Naive thymus-derived CD8-positive, alpha-beta T cell (primary cell): ENCODE measurements around the gene MRPL32. TPM values are rescaled to one million over a fixed set of nuclear protein-coding genes. Genes with fewer than 3 reads are reported as not detected.

Experiments
- ATAC-seq, 2 donors: fragments of 150-1000 bp; cut with Tn5 transposase in 1 of 2; sonication (Bioruptor Pico), chemical (Tn5 transposase) in 1 of 2; 1 replicate in 1 of 2; 2 replicates in 1 of 2; pipeline ENCODE4 v1.10.0; 2021; ENCODE audit warnings: mild to moderate bottlenecking in 2 of 2, moderate library complexity in 2 of 2
- POLR2A ChIA-PET: fragments of 350-600 bp; sonication (Branson Sonifier 250); formaldehyde crosslinking; loops from one replicate; lab custom pipeline; 2021; ENCODE audit warnings: antibody characterized with exemption; lab: Charles Lee
- DNase-seq, 10 donors: peaks; one replicate each; pipeline versions ENCODE4 v3.0.0 to v3.0.0-alpha.2; 2020 to 2022
- H3K27ac Mint-ChIP-seq, 10 donors: one replicate each; pipeline ENCODE4 v1.8.0; 2020 to 2022; ENCODE audit warnings: mild to moderate bottlenecking in 10 of 10, mixed read lengths in 10 of 10, moderate library complexity in 4 of 10, inconsistent platforms in 1 of 10
- H3K27me3 Mint-ChIP-seq, 5 donors: one replicate each; pipeline ENCODE4 v1.8.0; 2021 to 2022; ENCODE audit warnings: mixed read lengths in 5 of 5
- H3K36me3 Mint-ChIP-seq, 3 donors: one replicate each; pipeline ENCODE4 v1.8.0; 2020 to 2022; ENCODE audit warnings: mixed read lengths in 3 of 3, mild to moderate bottlenecking in 2 of 3, inconsistent platforms in 1 of 3
- H3K4me1 Mint-ChIP-seq, 4 donors: one replicate each; pipeline ENCODE4 v1.8.0; 2021 to 2022; ENCODE audit warnings: mixed read lengths in 4 of 4
- H3K4me3 Mint-ChIP-seq, 10 donors: one replicate each; pipeline ENCODE4 v1.8.0; 2020 to 2022; ENCODE audit warnings: mild to moderate bottlenecking in 10 of 10, mixed read lengths in 10 of 10, moderate library complexity in 6 of 10, inconsistent platforms in 1 of 10
- H3K9me3 Mint-ChIP-seq, 9 donors: one replicate each; pipeline ENCODE4 v1.8.0; 2020 to 2022; ENCODE audit warnings: mixed read lengths in 9 of 9, mild to moderate bottlenecking in 3 of 9, inconsistent platforms in 1 of 9, moderate library complexity in 1 of 9
- polyA plus RNA-seq, 3 donors: library from polyadenylated mRNA; unstranded; fragments of 300-500 nt; fragmentation: Illumina TruSeq; gene quantifications; one replicate each; pipeline ENCODE4 v1.2.3, GENCODE V29; 2021
- total RNA-seq, 8 experiments: library from RNA in 2 of 8; stranded (reverse) in 2 of 8; gene quantifications; one replicate each; pipeline ENCODE4 v1.2.3 and lab custom pipeline; 2021 to 2026

MRPL32 gene
- total and polyA plus RNA-seq, 5 experiments from 2014 or later, result 27.6 to 59.2 (median 43.5) TPM

DNA sequence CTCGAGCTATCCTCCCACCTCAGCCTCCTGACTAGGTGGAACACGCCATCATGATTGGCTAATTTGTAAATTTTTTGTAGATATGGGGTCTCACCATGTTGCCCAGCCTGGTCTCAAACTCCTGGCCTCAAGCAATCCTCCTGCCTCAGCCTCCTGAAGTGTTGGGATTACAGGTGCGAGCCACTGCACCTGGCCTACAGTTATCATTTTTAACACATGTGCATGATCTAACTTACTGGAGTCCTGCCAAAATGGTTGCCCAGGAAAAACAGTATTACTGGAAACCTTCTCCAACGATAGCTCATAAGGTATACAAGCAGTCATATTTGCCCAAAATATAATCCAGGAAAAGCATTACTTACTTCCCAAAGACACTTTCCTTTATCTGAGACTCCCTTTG lies 20.2 kb downstream of the MRPL32 start:
- Mint-ChIP-seq H3K36me3 (peaks cover 0 to 15% (median 8%) of the 10 kb centered on the region in 3 donors), H3K4me3 (no peak overlapping the region), H3K9me3 (peaks cover 0 to 23% (median 9%) of the 10 kb centered on the region in 9 donors), H3K4me1 (no peaks in the 10 kb centered on the region), H3K27ac (no peak overlapping the region), H3K27me3 (peaks cover 0 to 3% (median 0%) of the 10 kb centered on the region in 5 donors)
- ATAC-seq (no peak), DNase-seq (no peak)
- POLR2A ChIA-PET, result no interaction called here

DNA sequence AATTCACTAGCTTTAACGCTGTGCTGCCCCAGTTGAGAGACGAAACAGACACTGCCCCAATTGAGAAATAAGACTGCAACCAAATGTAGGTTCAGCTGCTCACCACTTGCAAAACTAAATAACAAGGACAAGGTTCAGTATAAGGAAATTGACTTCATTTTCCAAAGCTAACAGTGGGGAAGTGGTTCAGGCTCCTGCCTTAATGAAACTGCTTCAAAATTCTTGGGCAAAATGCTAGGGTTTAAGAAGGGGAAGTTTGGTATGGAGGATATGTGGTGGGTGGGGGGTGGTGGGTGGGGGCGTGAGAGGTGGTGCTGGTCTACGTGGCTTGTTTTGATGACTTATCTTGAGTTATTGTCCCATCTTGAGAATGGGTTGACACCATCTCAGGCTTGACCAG lies 21.8 kb downstream of the MRPL32 start:
- Mint-ChIP-seq H3K4me1 (no peaks in the 10 kb centered on the region), H3K27me3 (peaks cover 0 to 5% (median 0%) of the 10 kb centered on the region in 5 donors), H3K9me3 (peaks cover 0 to 24% (median 9%) of the 10 kb centered on the region in 9 donors), H3K4me3 (no peak overlapping the region), H3K27ac (no peak overlapping the region), H3K36me3 (peaks cover 0 to 15% (median 8%) of the 10 kb centered on the region in 3 donors)
- POLR2A ChIA-PET, result no interaction called here
- DNase-seq (no peak), ATAC-seq (no peak)

DNA sequence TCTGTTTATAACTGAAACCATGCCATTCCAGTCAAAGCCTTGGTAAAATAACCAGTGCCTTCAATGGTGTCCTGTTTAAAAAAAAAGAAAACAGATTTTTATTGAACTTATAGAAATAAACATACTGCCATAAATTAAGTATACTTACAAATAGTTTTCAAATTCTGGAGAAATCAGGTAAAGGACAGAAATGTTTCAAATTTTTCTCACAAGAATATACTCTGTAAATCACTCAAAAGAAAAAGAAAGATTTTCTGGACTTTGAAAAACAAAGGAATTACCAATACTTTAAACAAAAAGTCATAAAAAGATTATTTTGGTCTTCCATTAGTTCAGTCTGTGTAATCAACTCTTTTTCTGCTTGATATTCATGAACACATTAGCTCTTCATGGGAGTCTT lies 23.9 kb downstream of the MRPL32 start:
- Mint-ChIP-seq H3K4me1 (no peaks in the 10 kb centered on the region), H3K9me3 (peaks cover 0 to 24% (median 9%) of the 10 kb centered on the region in 9 donors), H3K4me3 (no peak overlapping the region), H3K27ac (no peak overlapping the region), H3K36me3 (peaks cover 0 to 15% (median 8%) of the 10 kb centered on the region in 3 donors), H3K27me3 (peaks cover 0 to 12% (median 6%) of the 10 kb centered on the region in 5 donors)
- POLR2A ChIA-PET, result no interaction called here
- DNase-seq (no peak), ATAC-seq (no peak)

DNA sequence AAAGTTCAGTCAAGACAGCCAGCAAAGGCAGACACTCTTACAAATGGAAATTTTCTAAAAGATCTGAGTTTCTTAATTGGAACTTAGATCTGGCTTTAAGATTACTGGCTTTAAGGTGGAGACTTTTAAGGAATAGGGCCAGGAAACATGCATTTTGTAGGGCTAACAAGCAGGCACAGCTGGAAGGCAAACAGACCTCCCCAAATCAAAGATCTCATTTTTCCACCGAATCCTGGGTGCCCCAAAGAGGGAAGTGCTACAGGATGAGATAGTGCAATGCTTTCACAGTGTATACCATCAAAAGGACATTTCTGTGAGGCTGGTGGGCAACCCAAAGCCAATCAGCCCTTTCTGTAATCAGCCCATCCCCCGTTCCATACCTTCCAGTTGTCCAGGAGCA lies 27.4 kb downstream of the MRPL32 start:
- H3K4me3 Mint-ChIP-seq, result no peak overlapping the region
- DNase-seq (no peak), ATAC-seq (no peak)
- POLR2A ChIA-PET, result no interaction called here
- peaks cover 0 to 15% (median 8%) of the 10 kb centered on the region in 3 donors for H3K36me3 Mint-ChIP-seq
- H3K27me3 Mint-ChIP-seq, result peaks cover 0 to 12% (median 7%) of the 10 kb centered on the region in 5 donors
- no peak overlapping the region for H3K27ac Mint-ChIP-seq
- H3K9me3 Mint-ChIP-seq, result peaks cover 0 to 24% (median 9%) of the 10 kb centered on the region in 9 donors
- no peaks in the 10 kb centered on the region for H3K4me1 Mint-ChIP-seq

DNA sequence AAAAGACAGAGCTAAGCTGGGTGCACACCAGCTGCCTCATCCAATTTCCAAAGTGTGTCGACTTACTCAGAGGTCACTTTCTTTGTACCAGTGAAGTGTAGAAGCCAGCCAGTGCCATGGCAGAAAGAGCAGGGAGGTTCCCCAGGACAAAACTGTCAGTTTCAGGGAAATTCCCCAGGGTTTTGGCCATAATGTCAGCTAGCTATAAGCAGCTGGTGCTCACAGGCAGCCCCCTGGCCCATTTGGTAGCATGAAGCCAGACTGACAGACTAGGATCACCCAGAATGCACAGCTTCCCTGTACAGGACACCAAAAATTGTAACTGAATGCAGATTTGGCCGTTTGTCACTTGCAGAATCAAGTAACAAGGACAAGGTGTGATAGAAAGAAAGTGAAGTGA lies 28.6 kb downstream of the MRPL32 start:
- Mint-ChIP-seq H3K27me3 (peaks cover 7 to 12% (median 10%) of the 10 kb centered on the region in 5 donors), H3K36me3 (peaks cover 0 to 9% (median 3%) of the 10 kb centered on the region in 3 donors), H3K9me3 (peaks cover 0 to 15% (median 8%) of the 10 kb centered on the region in 9 donors), H3K4me3 (no peak overlapping the region), H3K27ac (no peak overlapping the region), H3K4me1 (no peaks in the 10 kb centered on the region)
- DNase-seq (no peak), ATAC-seq (no peak)
- POLR2A ChIA-PET, result no interaction called here

DNA sequence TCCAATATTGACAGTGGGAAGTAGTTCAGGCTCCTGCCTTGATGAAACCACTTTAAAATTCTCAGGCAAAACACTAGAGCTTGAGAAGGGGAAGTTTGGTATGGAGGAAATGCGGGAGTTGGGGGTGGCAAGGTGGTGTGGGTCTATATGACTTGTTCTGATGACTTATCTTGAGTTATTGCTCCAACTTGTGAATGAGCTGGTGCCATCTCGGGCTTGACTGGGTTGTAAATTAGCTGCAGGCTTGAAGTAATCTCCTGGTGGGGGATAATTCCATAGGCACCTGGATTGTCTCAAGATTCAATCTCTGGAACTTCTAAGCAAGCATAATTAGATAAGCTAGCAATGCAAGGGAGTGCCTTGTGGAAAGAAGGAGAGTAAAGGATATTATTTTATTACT lies 29.0 kb downstream of the MRPL32 start:
- no peak overlapping the region for H3K4me3 Mint-ChIP-seq
- DNase-seq, result no peak
- no peaks in the 10 kb centered on the region for H3K4me1 Mint-ChIP-seq
- peaks cover 7 to 12% (median 10%) of the 10 kb centered on the region in 5 donors for H3K27me3 Mint-ChIP-seq
- no peak overlapping the region for H3K27ac Mint-ChIP-seq
- no peak for ATAC-seq
- peaks cover 0 to 7% (median 3%) of the 10 kb centered on the region in 3 donors for H3K36me3 Mint-ChIP-seq
- POLR2A ChIA-PET, result no interaction called here
- H3K9me3 Mint-ChIP-seq, result peaks cover 0 to 13% (median 8%) of the 10 kb centered on the region in 9 donors

DNA sequence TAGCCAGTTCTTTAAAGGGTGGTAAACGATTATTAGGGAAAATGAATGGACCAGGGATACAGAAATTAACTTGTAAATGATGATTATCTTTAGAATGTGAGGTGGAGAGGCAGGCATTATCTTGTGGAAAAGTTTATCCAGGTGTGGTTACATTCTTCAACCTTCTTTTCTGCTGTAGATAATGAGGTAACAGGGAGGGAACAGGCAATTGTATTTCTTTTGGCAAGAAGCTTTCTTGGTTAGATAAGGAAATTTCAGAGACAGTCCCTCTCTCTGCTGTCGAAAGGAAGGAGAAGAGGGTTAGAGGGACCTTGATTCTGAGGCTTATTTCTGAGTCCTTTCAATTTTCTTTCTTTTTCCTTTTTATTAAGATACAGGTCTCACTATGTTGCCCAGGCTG lies 32.1 kb downstream of the MRPL32 start:
- no peak for DNase-seq
- no peak for ATAC-seq
- Mint-ChIP-seq H3K4me3 (no peak overlapping the region), H3K27ac (no peak overlapping the region), H3K36me3 (no peaks in the 10 kb centered on the region), H3K27me3 (peaks cover 7 to 29% (median 9%) of the 10 kb centered on the region in 5 donors), H3K4me1 (no peaks in the 10 kb centered on the region), H3K9me3 (peaks cover 0 to 2% (median 0%) of the 10 kb centered on the region in 9 donors)
- POLR2A ChIA-PET, result no interaction called here

DNA sequence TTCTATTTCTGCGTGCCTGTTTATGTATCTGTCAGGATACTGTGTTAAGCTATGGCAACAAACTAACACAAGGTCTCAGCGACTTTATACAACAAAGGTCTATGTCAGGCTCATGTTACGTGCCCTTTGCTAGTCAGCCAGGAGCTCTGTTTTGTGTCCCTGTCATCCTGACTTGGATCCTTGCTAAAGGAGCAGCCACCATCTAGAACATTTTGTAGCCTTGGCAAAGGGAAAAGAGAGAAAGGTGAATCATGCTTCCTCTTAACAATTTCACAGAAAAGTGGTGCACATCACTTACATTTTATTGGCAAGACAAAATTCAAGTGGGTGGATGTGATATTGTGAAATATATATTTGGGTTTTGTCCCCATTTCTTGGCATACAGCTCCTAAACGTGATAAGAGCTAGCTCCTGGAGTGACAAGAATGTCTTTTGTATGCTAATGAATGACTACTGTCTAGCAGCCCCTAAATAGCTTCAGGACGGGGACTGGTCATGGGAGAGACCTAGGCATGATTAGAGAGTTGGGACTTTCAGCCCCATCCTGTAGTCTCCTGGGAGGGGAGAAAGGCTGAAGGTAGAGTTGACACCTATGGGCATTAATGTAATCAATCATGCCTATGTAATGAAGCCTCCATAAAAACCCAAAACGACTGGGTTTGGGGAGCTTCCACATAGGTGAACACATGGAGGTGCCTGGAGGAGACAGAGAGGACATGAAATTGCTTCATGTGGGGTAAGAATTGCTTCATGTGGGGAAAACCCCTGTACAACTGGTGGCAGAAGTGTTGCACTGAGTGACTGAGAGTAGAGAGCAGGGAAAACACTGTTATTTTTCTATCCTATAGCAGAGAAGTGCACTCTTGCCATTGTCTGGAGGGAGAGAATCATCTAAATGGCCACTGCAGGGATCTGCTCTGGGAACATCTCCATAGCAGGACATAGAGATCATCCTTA lies 33.0 kb downstream of the MRPL32 start:
- ATAC-seq (no peak), DNase-seq (no peak)
- Mint-ChIP-seq H3K27ac (no peak overlapping the region), H3K36me3 (no peaks in the 10 kb centered on the region), H3K9me3 (peaks cover 0 to 2% (median 0%) of the 10 kb centered on the region in 9 donors), H3K27me3 (peaks cover 4 to 29% (median 7%) of the 10 kb centered on the region in 5 donors), H3K4me1 (no peaks in the 10 kb centered on the region), H3K4me3 (no peak overlapping the region)
- POLR2A ChIA-PET, result no interaction called here

DNA sequence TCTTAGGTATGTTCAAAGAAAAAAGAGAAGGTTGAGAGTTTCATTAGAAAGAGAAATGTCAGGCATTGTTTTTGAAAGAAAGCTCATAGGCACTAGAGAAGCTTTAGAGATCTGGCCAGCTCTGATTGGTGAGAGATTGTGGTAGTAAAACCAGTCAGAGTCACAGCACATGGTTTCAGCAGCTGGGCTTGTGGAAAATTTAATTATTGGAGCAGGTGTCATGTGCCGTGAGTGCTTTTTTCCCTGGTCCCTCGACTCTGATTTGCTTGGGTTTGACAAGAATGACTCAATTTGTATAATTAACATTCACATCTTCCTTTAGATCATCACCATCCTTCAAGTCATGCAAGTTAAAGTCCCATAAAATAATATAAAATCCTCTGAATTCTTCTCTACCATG lies 35.2 kb downstream of the MRPL32 start:
- POLR2A ChIA-PET, result no interaction called here
- H3K9me3 Mint-ChIP-seq, result no peaks in the 10 kb centered on the region
- peaks cover 0 to 29% (median 1%) of the 10 kb centered on the region in 5 donors for H3K27me3 Mint-ChIP-seq
- no peak overlapping the region for H3K4me3 Mint-ChIP-seq
- ATAC-seq (no peak), DNase-seq (no peak)
- H3K36me3 Mint-ChIP-seq, result no peaks in the 10 kb centered on the region
- no peak overlapping the region for H3K27ac Mint-ChIP-seq
- H3K4me1 Mint-ChIP-seq, result no peaks in the 10 kb centered on the region

DNA sequence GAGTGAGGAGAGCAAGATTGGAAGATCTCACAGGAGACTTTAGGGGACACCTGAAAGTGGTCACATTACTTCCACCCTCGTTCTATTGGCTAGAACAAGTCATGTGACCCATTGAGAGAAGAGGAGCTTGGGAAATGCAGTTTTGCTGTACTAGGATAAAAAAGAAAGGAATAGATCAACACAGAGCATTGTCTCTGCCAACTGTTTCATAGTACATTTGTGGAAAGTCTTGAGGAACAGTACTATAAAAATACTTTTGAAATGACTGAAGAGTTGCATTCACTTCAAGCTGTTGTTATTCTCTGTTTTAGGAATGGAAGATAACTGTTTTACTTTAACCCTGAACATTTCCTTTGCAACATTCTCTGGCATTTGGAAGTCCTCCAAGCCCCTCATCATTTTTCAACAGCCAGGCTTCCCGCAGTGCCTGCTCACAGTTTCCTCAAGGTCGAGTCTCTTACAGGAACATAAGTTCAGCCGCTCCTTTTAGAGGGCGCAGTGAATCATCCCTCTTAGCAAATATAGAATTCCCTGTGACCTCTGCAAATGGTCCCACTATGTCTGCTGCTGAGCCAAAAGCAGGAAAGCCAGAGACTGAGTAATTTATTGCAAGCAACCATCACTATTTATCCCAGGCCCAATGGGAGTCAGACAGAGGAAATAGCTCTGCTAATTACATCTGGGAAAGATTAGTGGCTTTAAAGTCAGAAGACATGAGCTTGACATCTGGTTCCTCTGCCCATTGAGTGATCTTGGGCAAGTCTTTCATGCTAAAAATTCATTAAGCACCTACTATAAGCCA lies 40.7 kb downstream of the MRPL32 start:
- Mint-ChIP-seq H3K4me1 (no peaks in the 10 kb centered on the region), H3K4me3 (no peak overlapping the region), H3K27me3 (peaks cover 6 to 43% (median 7%) of the 10 kb centered on the region in 5 donors), H3K27ac (no peak overlapping the region), H3K36me3 (no peaks in the 10 kb centered on the region), H3K9me3 (no peaks in the 10 kb centered on the region)
- POLR2A ChIA-PET, result no interaction called here
- ATAC-seq, result no peak
- no peak for DNase-seq

DNA sequence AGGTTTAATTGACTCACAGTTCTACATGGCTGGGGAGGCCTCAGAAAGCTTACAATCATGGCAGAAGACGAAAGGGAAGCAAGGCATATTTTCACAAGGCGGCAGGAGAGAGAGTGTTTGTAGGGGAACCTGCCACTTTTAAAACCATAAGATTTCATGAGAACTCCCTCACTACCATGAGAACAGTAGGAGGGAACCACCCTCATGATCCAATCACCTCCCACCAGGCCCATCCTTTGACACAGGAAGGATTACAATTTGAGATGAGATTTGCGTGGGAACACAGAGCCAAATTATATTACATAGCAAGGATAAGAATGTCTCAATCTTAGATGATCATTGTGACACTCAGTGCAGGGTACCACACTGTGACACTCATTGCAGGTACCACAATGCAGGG lies 44.2 kb downstream of the MRPL32 start:
- Mint-ChIP-seq H3K9me3 (no peaks in the 10 kb centered on the region), H3K4me3 (no peak overlapping the region), H3K4me1 (no peaks in the 10 kb centered on the region), H3K27me3 (peaks cover 8 to 38% (median 12%) of the 10 kb centered on the region in 5 donors), H3K36me3 (no peaks in the 10 kb centered on the region), H3K27ac (no peak overlapping the region)
- no peak for ATAC-seq
- no peak for DNase-seq
- POLR2A ChIA-PET, result no interaction called here

DNA sequence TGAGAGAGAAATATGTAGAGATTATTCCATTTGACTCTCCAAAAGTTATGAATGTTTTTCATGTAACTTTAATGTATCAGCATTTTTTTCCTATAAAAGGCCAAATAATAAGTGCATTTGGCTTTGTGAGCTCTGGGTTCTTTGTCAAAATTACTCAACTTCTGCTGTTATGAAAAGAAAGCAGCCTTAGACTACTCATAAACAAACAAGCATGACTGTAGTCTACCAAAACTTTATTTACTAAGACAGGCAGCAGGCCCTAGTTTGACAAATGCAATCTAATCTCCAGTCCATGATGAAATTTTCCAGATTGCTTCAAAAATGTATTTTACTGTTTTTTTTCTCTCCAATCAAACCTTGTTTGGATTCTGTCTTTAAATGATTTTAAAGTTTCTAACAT lies 46.3 kb downstream of the MRPL32 start:
- Mint-ChIP-seq H3K9me3 (no peaks in the 10 kb centered on the region), H3K4me3 (no peak overlapping the region), H3K36me3 (peaks cover 0 to 3% (median under 1%) of the 10 kb centered on the region in 3 donors), H3K27me3 (peaks cover 8 to 37% (median 12%) of the 10 kb centered on the region in 5 donors), H3K27ac (no peak overlapping the region), H3K4me1 (no peaks in the 10 kb centered on the region)
- POLR2A ChIA-PET, result no interaction called here
- no peak for ATAC-seq
- no peak for DNase-seq

DNA sequence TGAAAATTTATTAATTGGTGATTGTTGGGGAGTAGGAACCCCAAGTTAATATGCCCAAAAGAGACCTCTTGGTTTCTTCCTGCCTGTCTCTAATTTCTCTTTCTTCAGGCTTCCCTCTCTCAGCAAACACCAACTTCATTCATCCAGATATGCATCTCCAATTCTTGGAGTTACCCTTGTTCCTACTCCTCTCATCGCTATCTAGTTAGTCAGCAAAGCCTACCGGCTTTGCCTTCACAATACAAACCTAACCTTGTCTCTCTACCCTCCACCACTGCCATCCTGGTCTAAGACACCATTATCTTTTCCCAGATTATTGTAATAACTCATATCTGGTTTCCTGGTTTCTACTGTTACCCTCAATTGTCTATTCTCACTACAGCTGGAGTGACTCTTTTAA lies 47.9 kb downstream of the MRPL32 start:
- H3K9me3 Mint-ChIP-seq, result peaks cover 0 to 11% (median 3%) of the 10 kb centered on the region in 9 donors
- H3K4me1 Mint-ChIP-seq, result no peaks in the 10 kb centered on the region
- POLR2A ChIA-PET, result no interaction called here
- no peak overlapping the region for H3K27ac Mint-ChIP-seq
- H3K36me3 Mint-ChIP-seq, result peaks cover 0 to 6% (median 3%) of the 10 kb centered on the region in 3 donors
- no peak overlapping the region for H3K4me3 Mint-ChIP-seq
- peaks cover 7 to 33% (median 10%) of the 10 kb centered on the region in 5 donors for H3K27me3 Mint-ChIP-seq
- no peak for DNase-seq
- no peak for ATAC-seq
